ENCODE data around the gene ENTPD6. TPM values are rescaled to one million over a fixed set of nuclear protein-coding genes. Genes with fewer than 3 reads are reported as not detected.
A peak's percentile ranks its signal among the peaks of the same experiment; 100 is the strongest.
"Not testable (repeated sequence)": the region's sequence is repeated elsewhere in the genome, so short reads cannot be mapped to it uniquely, and the experiment has no call there.

The ENTPD6 gene
- total and polyA plus RNA-seq, 4 donors, result 25.5 to 111 (median 69.3) TPM

DNA sequence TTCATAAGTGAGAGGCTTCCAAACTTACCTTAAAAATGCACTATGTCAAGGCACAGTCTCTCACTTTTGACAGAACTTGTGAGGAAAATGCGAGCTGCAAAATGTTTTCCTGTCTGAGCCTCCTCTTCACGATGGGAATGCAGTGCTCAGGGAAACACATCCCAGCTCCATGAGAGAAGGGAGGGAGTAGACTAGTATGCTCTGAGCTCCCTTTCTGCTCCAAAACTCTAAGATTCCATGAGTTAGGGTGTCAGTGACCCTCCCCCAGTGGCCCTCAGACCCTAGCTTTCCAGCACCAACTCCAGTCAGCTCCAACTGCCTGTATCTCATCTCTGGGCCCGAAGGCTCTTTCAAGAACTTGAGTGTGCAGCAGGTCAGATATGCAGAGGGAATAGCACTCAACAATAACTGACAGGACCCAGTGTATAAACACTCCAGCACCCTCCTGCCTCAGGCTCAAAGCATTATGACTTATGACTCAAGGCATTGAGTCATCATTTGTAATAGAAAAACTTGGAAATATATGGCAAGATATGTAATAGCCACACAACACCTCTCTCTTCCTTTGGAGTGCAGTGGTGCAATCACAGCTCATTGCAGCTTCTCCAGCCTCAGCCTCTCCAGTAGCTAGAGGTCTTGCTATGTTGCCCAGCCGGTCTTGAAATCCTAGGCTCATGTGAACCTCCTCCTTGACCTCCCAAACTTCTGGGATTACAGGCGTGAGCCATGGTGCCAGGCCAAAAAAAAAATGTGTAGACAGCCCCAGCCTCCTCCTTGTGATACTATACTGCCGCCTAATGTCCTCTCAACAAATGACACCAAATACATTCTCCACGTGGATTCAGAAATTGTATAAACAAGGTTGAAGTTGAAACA lies 16.7 kb upstream of the ENTPD6 start:
- Histone ChIP-seq H3K4me1 (ENCODE audit: control insufficient read depth in 1 of 2, insufficient read depth in 2 of 2, low read length in 2 of 2) (no peaks in the 10 kb centered on the region), H3K27ac (ENCODE audit: low read depth in 1 of 2, low read length in 2 of 2) (peak overlapping the region in 1 of 2 donors; percentile 20), H3K4me3 (ENCODE audit: low read length in 2 of 2) (no peak overlapping the region), H3K27me3 (ENCODE audit: control insufficient read depth in 1 of 2, insufficient read depth in 2 of 2, low read length in 1 of 2) (no peaks in the 10 kb centered on the region), H3K9me3 (ENCODE audit: control insufficient read depth, low read length) (no peaks in the 10 kb centered on the region), H3K36me3 (ENCODE audit: control insufficient read depth in 1 of 2, insufficient read depth in 2 of 2, low read length in 1 of 2) (no peaks in the 10 kb centered on the region)
- intact Hi-C loops (cut with DNase I), result loop anchor here (1.0 to 5.0 kb wide), 4 partner anchors 112 to 184 kb away; no protein-coding TSS in a partner anchor
- ATAC-seq (ENCODE audit: low FRiP score) (peak; percentile 84), DNase-seq (peak in 1 of 2 donors; percentile 54)
- 22 to 23% methylated on average over 7 of the region's 7 CpGs for WGBS, 2 donors

DNA sequence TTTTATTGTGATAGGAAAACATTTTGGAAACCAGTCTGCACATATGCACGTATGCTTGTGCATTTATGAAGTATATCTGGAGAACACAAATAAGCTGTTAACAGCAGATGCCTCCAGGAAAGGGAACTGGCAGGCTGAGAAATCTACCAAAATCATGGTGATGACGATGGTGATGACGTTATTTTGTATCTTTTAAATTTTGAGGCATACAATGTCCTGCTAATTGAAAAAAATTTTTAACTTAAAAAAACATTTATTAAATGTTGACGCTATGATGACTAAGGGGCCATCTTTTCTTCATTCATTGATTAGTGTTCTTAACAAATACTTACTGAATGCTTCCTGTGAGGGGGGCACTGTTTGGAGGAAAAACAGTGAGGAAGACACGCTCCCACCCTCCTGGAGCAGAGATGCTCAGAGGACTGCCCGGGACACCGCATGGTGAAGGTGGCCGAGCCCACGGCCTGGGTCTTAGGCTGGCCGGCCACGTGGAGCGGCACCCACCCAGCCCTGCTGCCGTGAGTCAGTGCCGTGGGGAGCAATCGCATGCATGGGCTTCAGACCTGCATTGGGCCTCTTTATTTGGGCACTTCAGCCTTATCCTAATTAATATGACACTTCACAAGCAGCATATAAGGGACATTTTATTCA lies 15.9 kb upstream of the ENTPD6 start:
- Histone ChIP-seq H3K4me1 (ENCODE audit: control insufficient read depth in 1 of 2, insufficient read depth in 2 of 2, low read length in 2 of 2) (no peaks in the 10 kb centered on the region), H3K36me3 (ENCODE audit: control insufficient read depth in 1 of 2, insufficient read depth in 2 of 2, low read length in 1 of 2) (no peaks in the 10 kb centered on the region), H3K9me3 (ENCODE audit: control insufficient read depth, low read length) (no peaks in the 10 kb centered on the region), H3K27ac (ENCODE audit: low read depth in 1 of 2, low read length in 2 of 2) (no peak overlapping the region), H3K27me3 (ENCODE audit: control insufficient read depth in 1 of 2, insufficient read depth in 2 of 2, low read length in 1 of 2) (no peaks in the 10 kb centered on the region), H3K4me3 (ENCODE audit: low read length in 2 of 2) (no peak overlapping the region)
- intact Hi-C loops (cut with DNase I), result loop anchor here (1.0 to 5.0 kb wide), 4 partner anchors 112 to 185 kb away; no protein-coding TSS in a partner anchor
- no peak for DNase-seq
- ATAC-seq (ENCODE audit: low FRiP score), result peak; percentile 65
- 53 to 54% methylated on average over 15 of the region's 15 CpGs for WGBS, 2 donors

DNA sequence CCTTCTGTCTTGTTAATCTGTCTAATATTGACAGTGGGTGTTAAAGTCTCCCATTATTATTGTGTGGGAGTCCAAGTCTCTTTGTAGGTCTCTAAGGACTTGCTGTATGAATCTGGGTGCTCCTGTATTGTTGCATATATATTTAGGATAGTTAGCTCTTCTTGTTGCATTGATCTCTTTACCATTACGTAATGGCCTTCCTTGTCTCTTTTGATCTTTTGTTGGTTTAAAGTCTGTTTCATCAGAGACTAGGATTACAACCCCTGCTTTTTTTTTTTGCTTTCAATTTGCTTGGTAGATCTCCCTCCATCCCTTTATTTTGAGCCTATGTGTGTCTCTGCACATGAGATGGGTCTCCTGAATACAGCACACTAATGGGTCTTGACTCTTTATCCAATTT lies 11.1 kb upstream of the ENTPD6 start:
- H3K27ac ChIP-seq (ENCODE audit: low read depth in 1 of 2, low read length in 2 of 2); H3K27me3 ChIP-seq (ENCODE audit: control insufficient read depth in 1 of 2, insufficient read depth in 2 of 2, low read length in 1 of 2); H3K4me3 ChIP-seq (ENCODE audit: low read length in 2 of 2); intact Hi-C loops (cut with DNase I); DNase-seq; H3K9me3 ChIP-seq (ENCODE audit: control insufficient read depth, low read length); H3K4me1 ChIP-seq (ENCODE audit: control insufficient read depth in 1 of 2, insufficient read depth in 2 of 2, low read length in 2 of 2); H3K36me3 ChIP-seq (ENCODE audit: control insufficient read depth in 1 of 2, insufficient read depth in 2 of 2, low read length in 1 of 2); ATAC-seq (ENCODE audit: low FRiP score): not testable (repeated sequence)
- WGBS, 2 donors, result 85 to 92% methylated on average over 1 of the region's 1 CpG

DNA sequence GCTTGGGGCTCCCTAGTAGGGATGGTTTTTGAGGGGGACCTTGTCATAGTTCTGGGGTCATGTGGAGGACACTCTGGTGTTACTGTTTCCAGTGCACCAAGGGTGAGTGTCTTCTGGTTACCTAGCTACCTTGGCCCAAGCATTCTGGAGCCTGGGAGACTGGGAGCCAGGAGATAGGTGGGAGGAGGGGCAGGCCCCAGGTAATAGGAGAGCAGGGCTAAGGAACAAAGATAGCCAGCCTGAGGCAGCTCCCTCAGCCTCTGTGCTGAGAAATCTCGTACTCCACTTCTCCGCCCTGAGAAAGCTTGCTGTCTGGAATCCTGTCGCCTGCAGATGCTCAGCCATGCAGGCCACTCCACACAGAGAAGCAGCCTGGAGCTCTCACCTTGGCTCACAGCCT lies 8.3 kb upstream of the ENTPD6 start:
- H3K4me1 ChIP-seq (ENCODE audit: control insufficient read depth in 1 of 2, insufficient read depth in 2 of 2, low read length in 2 of 2), result no peaks in the 10 kb centered on the region
- ATAC-seq (ENCODE audit: low FRiP score) (no peak), DNase-seq (no peak)
- H3K9me3 ChIP-seq (ENCODE audit: control insufficient read depth, low read length), result peaks cover 2% of the 10 kb centered on the region
- intact Hi-C loops (cut with DNase I), result no loop called here
- no peaks in the 10 kb centered on the region for H3K27me3 ChIP-seq (ENCODE audit: control insufficient read depth in 1 of 2, insufficient read depth in 2 of 2, low read length in 1 of 2)
- 92 to 97% methylated on average over 3 of the region's 3 CpGs for WGBS, 2 donors
- no peak overlapping the region for H3K27ac ChIP-seq (ENCODE audit: low read depth in 1 of 2, low read length in 2 of 2)
- no peaks in the 10 kb centered on the region for H3K36me3 ChIP-seq (ENCODE audit: control insufficient read depth in 1 of 2, insufficient read depth in 2 of 2, low read length in 1 of 2)
- H3K4me3 ChIP-seq (ENCODE audit: low read length in 2 of 2), result no peak overlapping the region

DNA sequence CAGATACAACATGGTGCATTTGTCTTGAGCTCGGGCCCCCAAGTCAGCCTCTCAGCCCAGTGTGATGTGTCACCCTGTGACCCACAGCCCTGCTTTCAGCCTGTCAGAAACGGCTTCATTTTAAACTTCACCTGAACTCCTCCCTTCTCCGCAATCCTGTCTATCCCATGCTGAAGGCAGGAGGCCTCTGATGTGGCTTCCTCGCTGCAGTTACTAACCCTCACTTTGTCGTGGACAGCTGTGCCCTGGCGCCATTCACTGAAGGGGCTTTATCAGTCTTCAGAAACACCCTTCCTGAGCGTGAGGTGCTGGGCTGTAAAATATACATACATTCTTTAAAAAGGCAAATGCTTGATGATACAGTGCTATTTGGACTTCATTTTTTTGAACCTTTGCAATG lies 7.9 kb upstream of the ENTPD6 start:
- no peak overlapping the region for H3K27ac ChIP-seq (ENCODE audit: low read depth in 1 of 2, low read length in 2 of 2)
- intact Hi-C loops (cut with DNase I), result no loop called here
- WGBS, 2 donors, result 85 to 90% methylated on average over 7 of the region's 7 CpGs
- peaks cover 2% of the 10 kb centered on the region for H3K9me3 ChIP-seq (ENCODE audit: control insufficient read depth, low read length)
- H3K36me3 ChIP-seq (ENCODE audit: control insufficient read depth in 1 of 2, insufficient read depth in 2 of 2, low read length in 1 of 2), result no peaks in the 10 kb centered on the region
- no peak overlapping the region for H3K4me3 ChIP-seq (ENCODE audit: low read length in 2 of 2)
- H3K27me3 ChIP-seq (ENCODE audit: control insufficient read depth in 1 of 2, insufficient read depth in 2 of 2, low read length in 1 of 2), result no peaks in the 10 kb centered on the region
- ATAC-seq (ENCODE audit: low FRiP score), result no peak
- DNase-seq, result no peak
- no peaks in the 10 kb centered on the region for H3K4me1 ChIP-seq (ENCODE audit: control insufficient read depth in 1 of 2, insufficient read depth in 2 of 2, low read length in 2 of 2)

DNA sequence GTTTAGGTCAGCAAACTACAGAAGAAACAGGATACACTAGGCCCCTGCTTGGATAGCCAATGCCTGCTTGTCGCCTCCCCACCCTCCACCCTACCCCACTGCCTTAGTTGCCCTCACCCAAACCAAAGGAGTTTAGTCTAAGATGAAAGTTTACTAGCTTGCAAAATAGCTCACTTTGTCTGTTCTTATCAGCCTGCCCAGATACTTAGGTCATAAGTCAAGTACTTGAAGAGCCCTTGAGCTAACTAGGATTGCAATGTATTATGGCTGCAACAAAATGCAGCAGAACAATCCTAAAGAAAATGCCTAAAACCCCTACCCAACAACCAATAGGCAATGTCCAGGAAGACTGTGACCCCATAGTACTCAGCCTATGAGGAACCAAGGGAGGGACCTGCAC lies 7.3 kb upstream of the ENTPD6 start:
- H3K27ac ChIP-seq (ENCODE audit: low read depth in 1 of 2, low read length in 2 of 2), result no peak overlapping the region
- 94 to 99% methylated on average over 1 of the region's 1 CpG for WGBS, 2 donors
- H3K9me3 ChIP-seq (ENCODE audit: control insufficient read depth, low read length), result peaks cover 2% of the 10 kb centered on the region
- no peaks in the 10 kb centered on the region for H3K36me3 ChIP-seq (ENCODE audit: control insufficient read depth in 1 of 2, insufficient read depth in 2 of 2, low read length in 1 of 2)
- no peak overlapping the region for H3K4me3 ChIP-seq (ENCODE audit: low read length in 2 of 2)
- no peaks in the 10 kb centered on the region for H3K4me1 ChIP-seq (ENCODE audit: control insufficient read depth in 1 of 2, insufficient read depth in 2 of 2, low read length in 2 of 2)
- H3K27me3 ChIP-seq (ENCODE audit: control insufficient read depth in 1 of 2, insufficient read depth in 2 of 2, low read length in 1 of 2), result no peaks in the 10 kb centered on the region
- intact Hi-C loops (cut with DNase I), result no loop called here
- DNase-seq (no peak), ATAC-seq (ENCODE audit: low FRiP score) (no peak)

DNA sequence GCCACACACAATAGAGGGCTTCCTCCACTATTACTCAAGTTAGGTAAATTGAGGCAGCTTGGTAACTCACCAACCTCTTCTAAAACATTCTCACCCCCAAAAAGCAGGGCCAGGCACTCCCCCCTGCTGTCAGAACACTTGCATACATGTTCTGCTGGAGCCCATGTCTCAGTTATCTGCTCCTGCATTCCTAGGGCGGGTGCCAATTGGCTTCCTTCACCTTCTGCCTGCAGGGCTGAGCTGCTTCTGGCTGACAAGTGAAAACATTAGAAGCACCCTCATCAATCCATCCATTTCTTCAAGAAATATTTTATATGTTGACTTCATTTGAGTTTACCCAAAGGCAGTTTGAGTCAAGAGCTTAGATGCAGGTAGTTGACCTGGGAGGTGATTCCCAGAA lies 4.5 kb upstream of the ENTPD6 start:
- H3K27me3 ChIP-seq (ENCODE audit: control insufficient read depth in 1 of 2, insufficient read depth in 2 of 2, low read length in 1 of 2), result no peaks in the 10 kb centered on the region
- H3K4me3 ChIP-seq (ENCODE audit: low read length in 2 of 2), result no peak overlapping the region
- H3K36me3 ChIP-seq (ENCODE audit: control insufficient read depth in 1 of 2, insufficient read depth in 2 of 2, low read length in 1 of 2), result no peaks in the 10 kb centered on the region
- no peak overlapping the region for H3K27ac ChIP-seq (ENCODE audit: low read depth in 1 of 2, low read length in 2 of 2)
- DNase-seq (no peak), ATAC-seq (ENCODE audit: low FRiP score) (no peak)
- no peaks in the 10 kb centered on the region for H3K4me1 ChIP-seq (ENCODE audit: control insufficient read depth in 1 of 2, insufficient read depth in 2 of 2, low read length in 2 of 2)
- H3K9me3 ChIP-seq (ENCODE audit: control insufficient read depth, low read length), result peaks cover 2% of the 10 kb centered on the region
- WGBS, 2 donors, result 8 to 11% methylated on average over 1 of the region's 1 CpG
- intact Hi-C loops (cut with DNase I), result loop anchor here (10.0 kb wide), 2 partner anchors 104 to 204 kb away; partner anchors contain the start of gene ABHD12 (in 1 of the 2)

DNA sequence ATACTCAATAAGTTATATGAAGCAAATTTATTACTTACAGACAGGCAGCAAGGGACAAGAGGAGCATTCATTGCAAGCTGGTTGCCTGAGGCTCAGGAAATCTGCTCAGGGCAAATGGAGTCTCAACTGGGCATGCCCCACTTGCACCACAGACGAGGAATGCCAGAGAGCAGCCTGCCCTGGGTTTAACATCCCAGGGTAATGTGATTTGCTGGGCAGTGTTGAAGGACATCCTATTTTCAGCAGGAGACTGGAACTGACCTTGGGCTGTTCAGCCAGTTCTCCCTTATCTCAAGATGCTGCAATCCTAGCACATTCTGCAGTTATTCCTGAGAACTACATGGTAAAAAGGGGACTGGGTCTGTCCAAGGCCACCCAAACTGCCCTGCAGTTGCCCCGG lies 3.8 kb upstream of the ENTPD6 start:
- no peak for DNase-seq
- no peak for ATAC-seq (ENCODE audit: low FRiP score)
- Histone ChIP-seq H3K27ac (ENCODE audit: low read depth in 1 of 2, low read length in 2 of 2) (no peak overlapping the region), H3K4me3 (ENCODE audit: low read length in 2 of 2) (no peak overlapping the region), H3K36me3 (ENCODE audit: control insufficient read depth in 1 of 2, insufficient read depth in 2 of 2, low read length in 1 of 2) (no peaks in the 10 kb centered on the region), H3K9me3 (ENCODE audit: control insufficient read depth, low read length) (no peaks in the 10 kb centered on the region), H3K4me1 (ENCODE audit: control insufficient read depth in 1 of 2, insufficient read depth in 2 of 2, low read length in 2 of 2) (no peaks in the 10 kb centered on the region), H3K27me3 (ENCODE audit: control insufficient read depth in 1 of 2, insufficient read depth in 2 of 2, low read length in 1 of 2) (no peaks in the 10 kb centered on the region)
- WGBS, 2 donors, result 48 to 49% methylated on average over 2 of the region's 2 CpGs
- intact Hi-C loops (cut with DNase I), result loop anchor here (10.0 kb wide), 2 partner anchors 103 to 203 kb away; partner anchors contain the start of gene ABHD12 (in 1 of the 2)

All from aorta (tissue), 5 donors.